Activated naive CD8-positive, alpha-beta T cell treated with anti-CD3 and anti-CD28 coated beads, Interleukin-2, amount 50 U/mL, for 16 hours (primary cell): ENCODE data around the gene GABPB2.

Experiments used
- DNase-seq: peaks from one replicate; pipeline ENCODE4 v3.0.0-alpha.2; 2020; ENCODE audit warnings: low read depth, low spot score

Gene GABPB2

GRCh38 chr1:151133018-151133806 lies 62.7 kb downstream of the GABPB2 start:
- DNase-seq: no peak

- DNase-seq: no peak
These were observed 63.8 kb downstream of the GABPB2 start for GRCh38 chr1:151134396-151134795.

GRCh38 chr1:151134991-151135390 lies 64.4 kb downstream of the GABPB2 start:
- DNase-seq: no peak

- no peak for DNase-seq
These were observed 65.1 kb downstream of the GABPB2 start for GRCh38 chr1:151135433-151136385.

- DNase-seq: no peak
These were observed 67.2 kb downstream of the GABPB2 start for GRCh38 chr1:151137789-151138188.

GRCh38 chr1:151142411-151143056 lies 72.0 kb downstream of the GABPB2 start:
- no peak for DNase-seq

GRCh38 chr1:151143057-151143435 lies 72.5 kb downstream of the GABPB2 start:
- no peak for DNase-seq

- no peak for DNase-seq
These were observed 73.4 kb downstream of the GABPB2 start for GRCh38 chr1:151143986-151144385.

- DNase-seq: no peak
These were observed 74.1 kb downstream of the GABPB2 start for GRCh38 chr1:151144474-151145303.

- DNase-seq: no peak
These were observed 74.9 kb downstream of the GABPB2 start for GRCh38 chr1:151145304-151146071.

- DNase-seq: no peak
These were observed 75.5 kb downstream of the GABPB2 start for GRCh38 chr1:151146072-151146411.

GRCh38 chr1:151146412-151147131 lies 76.0 kb downstream of the GABPB2 start, which contains the start of gene SEMA6C:
Gene SEMA6C, minus strand, starts transcription at chr1:151146631. Its CDS starts 4,010 bp downstream, at chr1:151142621.
- peak; percentile 74 for DNase-seq

GRCh38 chr1:151147132-151147503 lies 76.6 kb downstream of the GABPB2 start:
- no peak for DNase-seq

GRCh38 chr1:151147665-151148064 lies 77.1 kb downstream of the GABPB2 start:
- DNase-seq: no peak

- peak; percentile 48 for DNase-seq
These were observed 85.9 kb downstream of the GABPB2 start, which contains the start of gene TNFAIP8L2 for GRCh38 chr1:151156515-151156819. Gene TNFAIP8L2, plus strand, starts transcription at chr1:151156649. Its CDS starts 2,049 bp downstream, at chr1:151158698.

GRCh38 chr1:151157067-151157531 lies 86.5 kb downstream of the GABPB2 start:
- DNase-seq: no peak

GRCh38 chr1:151158326-151158725 lies 87.8 kb downstream of the GABPB2 start:
- DNase-seq: no peak

GRCh38 chr1:151158751-151159251 lies 88.2 kb downstream of the GABPB2 start:
- no peak for DNase-seq

- DNase-seq: no peak
These were observed 88.8 kb downstream of the GABPB2 start for GRCh38 chr1:151159373-151159772.
